Upper lobe of left lung (tissue), 6 donors: Measurements from ENCODE around the gene MRPS23. TPM values are rescaled to one million over a fixed set of nuclear protein-coding genes. Genes with fewer than 3 reads are reported as not detected.

Experiments
- ATAC-seq, 2 donors: fragments of 200-7000 bp; cut with Tn5 transposase; one replicate each; pipeline ENCODE4 v1.9.1; 2022; ENCODE audit warnings: mild to moderate bottlenecking in 2 of 2, moderate library complexity in 2 of 2; ENCODE audit not compliant: low FRiP score in 2 of 2
- DNase-seq, 2 donors: peaks; one replicate each; pipeline ENCODE4 v3.0.0-alpha.2; 2019 to 2020
- H3K27ac ChIP-seq, 4 donors: fragments of 200-600 bp; sonication (generic); one replicate each; pipeline ENCODE4 v1.5.1; 2016 to 2019
- H3K27me3 ChIP-seq, 4 donors: fragments of 200-600 bp; sonication (generic); one replicate each; pipeline ENCODE4 v1.5.1; 2017 to 2019
- H3K36me3 ChIP-seq, 4 donors: fragments of 200-600 bp; sonication (generic); one replicate each; pipeline ENCODE4 v1.5.1; 2016 to 2019
- H3K4me1 ChIP-seq, 4 donors: fragments of 200-600 bp; sonication (generic); one replicate each; pipeline ENCODE4 v1.5.1; 2018 to 2019
- H3K4me3 ChIP-seq, 4 donors: fragments of 200-600 bp; sonication (generic); one replicate each; pipeline ENCODE4 v1.5.1; 2017 to 2019; ENCODE audit warnings: mild to moderate bottlenecking in 2 of 4, moderate library complexity in 1 of 4
- H3K9me3 ChIP-seq, 4 donors: fragments of 200-600 bp; sonication (generic); one replicate each; pipeline ENCODE4 v1.5.1; 2018 to 2019
- CTCF ChIP-seq, 6 experiments: fragments of 450-650 bp in 4 of 6; fragments of 200-600 bp in 2 of 6; sonication (generic) in 2 of 6; IDR thresholded peaks; one replicate each; pipeline ENCODE4 v1.5.1; 2016 to 2019; ENCODE audit warnings: antibody characterized with exemption in 6 of 6
- EP300 ChIP-seq, 4 donors: sonication (generic); formaldehyde crosslinking; IDR thresholded peaks; one replicate each; pipeline ENCODE4 v1.5.1; 2017; ENCODE audit warnings: antibody characterized with exemption in 4 of 4, control low read depth in 2 of 4
- POLR2A ChIP-seq, 4 donors: fragments of 450-650 bp; IDR thresholded peaks; one replicate each; pipeline ENCODE4 v1.5.1; 2016 to 2017; ENCODE audit warnings: antibody characterized with exemption in 4 of 4, mild to moderate bottlenecking in 2 of 4
- POLR2AphosphoS5 ChIP-seq, 2 donors: sonication (generic); formaldehyde crosslinking; IDR thresholded peaks; one replicate each; pipeline ENCODE4 v1.5.1; 2017; ENCODE audit warnings: antibody characterized with exemption in 2 of 2
- WGBS, 2 donors: methylation state at CpG; one replicate each; pipeline ENCODE4 v1.1.5; 2017 to 2018; 5-methylcytosine and 5-hydroxymethylcytosine counted together
- total RNA-seq, 6 donors: library from RNA; depleted of rRNA in 4 of 6; stranded (reverse); fragments of >200 nt in 4 of 6; gene quantifications; one replicate each; pipeline versions ENCODE4 v1.1.0 to v1.2.1, GENCODE V29; 2016 to 2021
- donor health status: DM: no; HTN: no; CAD: no; lungs with moderate emphysema.
- donor health status: DM: no; HTN: yes; CAD: no; lungs with severe emphysema.

Gene MRPS23
- total RNA-seq, 6 donors from 2014 or later, result 11.4 to 50.6 (median 19.1) TPM

DNA sequence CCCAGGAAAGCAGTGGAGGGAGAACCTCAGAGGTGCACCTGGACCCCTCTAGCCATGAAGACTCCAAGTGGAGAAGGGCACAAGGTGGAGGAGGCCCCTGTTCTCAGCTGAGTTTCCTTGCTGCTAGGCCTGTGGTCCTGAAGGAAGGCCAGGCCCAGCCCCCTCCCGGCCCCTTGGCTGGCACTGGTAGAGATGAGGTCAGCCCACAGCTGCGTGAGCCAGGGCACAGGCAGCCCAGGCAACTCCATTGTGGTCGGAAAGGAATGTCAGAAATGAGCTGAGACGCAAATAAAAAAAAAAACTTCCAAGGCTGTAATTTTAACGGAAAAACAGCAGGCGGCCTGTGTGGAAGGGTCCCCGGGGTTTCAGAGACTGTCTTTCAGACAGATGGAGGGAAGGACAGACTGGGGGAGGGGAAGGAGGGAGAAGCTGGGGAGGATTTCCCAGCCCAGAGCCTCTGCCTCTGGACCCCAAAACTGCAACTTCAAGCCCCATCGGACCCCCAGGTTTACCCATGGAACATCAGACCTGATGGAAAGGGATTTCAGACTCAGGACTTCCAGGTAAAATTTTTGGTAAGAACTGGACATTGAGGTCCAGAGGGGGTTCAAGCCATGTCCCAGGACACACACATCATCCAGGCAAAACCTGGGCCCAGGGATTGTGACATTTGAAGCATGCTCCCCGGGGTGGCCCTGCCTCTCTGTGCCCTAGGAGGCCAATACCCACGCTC, 25.6 kb upstream of the MRPS23 start:
- peaks cover 34 to 48% (median 44%) of the 10 kb centered on the region in 4 donors for H3K4me1 ChIP-seq
- H3K4me3 ChIP-seq, result no peak overlapping the region
- H3K9me3 ChIP-seq, result no peaks in the 10 kb centered on the region
- peak overlapping the region; percentile 78 to 81 (median 80) for H3K27ac ChIP-seq
- no peaks in the 10 kb centered on the region for H3K27me3 ChIP-seq
- DNase-seq, result peak; percentile 83 to 89
- H3K36me3 ChIP-seq, result peaks cover 0 to 40% (median 32%) of the 10 kb centered on the region in 4 donors
- WGBS, 2 donors, result 16 to 26% methylated on average over 8 to 10 of the region's 10 CpGs
- peak; percentile 94 for ATAC-seq
- TF ChIP-seq EP300 (IDR thresholded peaks at IDR 0.05) (peak in 1 of 4 donors; percentile 8), POLR2A (IDR thresholded peaks at IDR 0.05) (no peak), POLR2AphosphoS5 (IDR thresholded peaks at IDR 0.05) (peak; percentile 16 to 40), CTCF (IDR thresholded peaks at IDR 0.05) (peak in 4 of 6 experiments; percentile 13 to 60 (median 37))

DNA sequence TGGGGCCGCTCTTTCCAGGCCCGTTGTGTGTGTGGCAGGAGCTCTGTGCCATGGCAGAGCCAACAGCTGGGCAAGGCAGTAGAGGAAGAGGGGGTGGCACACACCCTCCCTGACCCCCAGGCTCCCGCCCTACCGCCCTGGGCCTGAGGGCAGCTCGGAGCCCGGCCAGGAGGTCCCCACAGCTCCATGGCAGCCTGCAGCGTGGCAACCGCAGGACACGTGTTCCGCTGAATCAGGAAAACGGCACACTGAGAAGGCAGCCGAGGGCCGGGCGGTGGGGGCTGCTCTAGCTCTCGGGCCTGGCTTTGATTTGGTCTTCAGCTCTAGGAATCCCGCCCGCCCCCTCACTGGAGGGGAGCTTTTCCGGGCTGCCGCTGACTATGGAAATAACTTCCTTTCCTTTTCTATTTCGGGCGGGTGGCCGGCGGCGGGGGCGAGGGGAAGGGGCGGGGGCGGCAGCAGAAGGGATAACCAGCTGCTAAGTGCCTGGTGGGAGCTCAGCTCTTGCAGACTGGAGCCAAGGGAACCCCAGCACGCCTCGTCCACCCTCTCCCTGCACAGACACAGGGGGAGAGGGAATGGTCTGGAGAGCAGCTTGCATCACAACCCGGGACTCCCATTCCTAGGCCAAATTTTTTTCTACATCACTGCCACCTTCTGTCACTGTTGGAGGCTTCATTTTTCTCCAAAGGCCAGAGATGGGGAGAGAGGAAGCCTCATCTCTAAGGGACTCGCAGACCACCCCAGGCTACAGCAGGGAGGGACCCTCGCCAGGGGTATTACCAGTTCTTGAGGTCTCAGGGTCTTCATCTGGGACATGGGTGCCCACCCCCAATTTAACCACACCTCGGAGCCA, 24.8 kb upstream of the MRPS23 start:
- no peaks in the 10 kb centered on the region for H3K27me3 ChIP-seq
- H3K4me1 ChIP-seq, result peaks cover 34 to 49% (median 44%) of the 10 kb centered on the region in 4 donors
- TF ChIP-seq EP300 (IDR thresholded peaks at IDR 0.05) (no peak), POLR2A (IDR thresholded peaks at IDR 0.05) (peak in 1 of 4 donors; percentile 16), POLR2AphosphoS5 (IDR thresholded peaks at IDR 0.05) (no peak), CTCF (IDR thresholded peaks at IDR 0.05) (no peak)
- 27 to 34% methylated on average over 19 to 33 of the region's 33 CpGs for WGBS, 2 donors
- H3K27ac ChIP-seq, result peak overlapping the region; percentile 78 to 81 (median 80)
- DNase-seq, result peak; percentile 46 to 87
- no peaks in the 10 kb centered on the region for H3K9me3 ChIP-seq
- peaks cover 7 to 45% (median 37%) of the 10 kb centered on the region in 4 donors for H3K36me3 ChIP-seq
- peak overlapping the region in 3 of 4 donors; percentile 7 to 28 (median 10) for H3K4me3 ChIP-seq
- ATAC-seq, result peak; percentile 47 to 68

DNA sequence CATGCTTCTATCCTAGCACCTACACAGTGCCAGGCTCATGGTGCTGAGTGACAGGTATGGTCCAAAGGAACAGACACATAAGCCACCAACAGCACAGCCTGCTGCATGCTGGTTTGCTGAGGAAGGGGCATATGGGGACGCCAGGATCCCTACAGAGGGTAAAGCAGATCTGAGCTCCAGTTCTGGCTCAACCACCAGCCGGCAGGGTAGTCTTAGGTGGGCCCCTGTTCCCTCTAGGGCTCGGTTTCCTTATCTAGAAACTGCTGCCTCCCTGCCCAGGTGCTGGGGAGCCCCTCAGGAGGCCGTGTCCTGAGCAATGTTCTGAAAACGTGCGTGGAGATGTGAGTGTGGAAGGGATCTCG, 24.2 kb upstream of the MRPS23 start:
- no peaks in the 10 kb centered on the region for H3K27me3 ChIP-seq
- TF ChIP-seq POLR2AphosphoS5 (IDR thresholded peaks at IDR 0.05) (no peak), CTCF (IDR thresholded peaks at IDR 0.05) (no peak), POLR2A (IDR thresholded peaks at IDR 0.05) (no peak), EP300 (IDR thresholded peaks at IDR 0.05) (no peak)
- ATAC-seq (no peak), DNase-seq (no peak)
- H3K9me3 ChIP-seq, result no peaks in the 10 kb centered on the region
- peak overlapping the region; percentile 78 to 81 (median 80) for H3K27ac ChIP-seq
- peak overlapping the region in 2 of 4 donors; percentile 10 to 28 for H3K4me3 ChIP-seq
- peaks cover 7 to 47% (median 34%) of the 10 kb centered on the region in 4 donors for H3K36me3 ChIP-seq
- WGBS, 2 donors, result 44 to 47% methylated on average over 7 of the region's 7 CpGs
- H3K4me1 ChIP-seq, result peaks cover 35 to 47% (median 43%) of the 10 kb centered on the region in 4 donors

DNA sequence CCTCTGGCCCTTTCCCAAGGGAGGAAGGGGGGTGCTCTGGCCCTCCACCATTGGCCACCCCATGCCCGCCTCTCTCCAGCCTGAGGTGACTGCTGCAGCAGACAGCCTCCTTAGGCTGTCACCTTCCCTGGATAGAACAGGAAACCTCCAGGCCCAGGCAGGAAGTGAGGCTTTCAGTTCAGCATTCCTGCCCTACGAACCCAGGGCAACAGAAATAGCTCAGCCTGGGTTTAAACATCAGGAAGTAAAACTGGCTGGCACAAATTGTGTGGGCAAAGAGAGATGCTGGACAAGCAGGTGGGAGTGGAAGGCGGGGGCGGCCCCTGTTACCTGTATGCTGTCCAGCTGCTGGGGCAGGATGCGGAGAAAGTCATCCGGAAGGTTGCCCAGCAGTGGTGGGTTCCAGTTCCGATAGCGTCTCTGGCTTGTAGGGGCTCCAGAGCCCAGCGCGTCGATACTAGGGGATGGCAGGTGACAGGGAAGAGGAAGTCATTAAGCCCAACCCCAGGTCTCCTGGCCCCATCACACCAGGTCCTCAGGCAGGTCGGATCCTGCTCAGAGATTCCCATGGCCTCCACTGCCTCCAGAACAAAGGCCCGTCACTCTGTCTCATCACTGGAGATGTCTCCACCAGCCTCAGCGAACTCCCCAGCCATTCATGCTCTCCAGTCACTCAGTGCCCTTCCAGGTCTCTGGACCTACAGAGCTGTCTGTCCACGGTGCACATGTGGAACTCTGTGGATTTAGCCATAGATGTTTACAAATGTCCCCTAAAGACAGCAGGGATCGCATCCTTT, 23.6 kb upstream of the MRPS23 start:
- Histone ChIP-seq H3K9me3 (no peaks in the 10 kb centered on the region), H3K27ac (peak overlapping the region in 3 of 4 donors; percentile 79 to 81 (median 81)), H3K4me3 (no peak overlapping the region), H3K4me1 (peaks cover 41 to 50% (median 47%) of the 10 kb centered on the region in 4 donors), H3K36me3 (peaks cover 7 to 45% (median 33%) of the 10 kb centered on the region in 4 donors), H3K27me3 (no peaks in the 10 kb centered on the region)
- ATAC-seq (no peak), DNase-seq (no peak)
- WGBS, 2 donors, result 72 to 84% methylated on average over 8 to 16 of the region's 16 CpGs
- TF ChIP-seq CTCF (IDR thresholded peaks at IDR 0.05) (no peak), EP300 (IDR thresholded peaks at IDR 0.05) (no peak), POLR2AphosphoS5 (IDR thresholded peaks at IDR 0.05) (no peak), POLR2A (IDR thresholded peaks at IDR 0.05) (no peak)
